ENCODE data around the gene MITD1.
"Not testable (repeated sequence)": the region's sequence is repeated elsewhere in the genome, so short reads cannot be mapped to it uniquely, and the experiment has no call there.

Gene MITD1

DNA sequence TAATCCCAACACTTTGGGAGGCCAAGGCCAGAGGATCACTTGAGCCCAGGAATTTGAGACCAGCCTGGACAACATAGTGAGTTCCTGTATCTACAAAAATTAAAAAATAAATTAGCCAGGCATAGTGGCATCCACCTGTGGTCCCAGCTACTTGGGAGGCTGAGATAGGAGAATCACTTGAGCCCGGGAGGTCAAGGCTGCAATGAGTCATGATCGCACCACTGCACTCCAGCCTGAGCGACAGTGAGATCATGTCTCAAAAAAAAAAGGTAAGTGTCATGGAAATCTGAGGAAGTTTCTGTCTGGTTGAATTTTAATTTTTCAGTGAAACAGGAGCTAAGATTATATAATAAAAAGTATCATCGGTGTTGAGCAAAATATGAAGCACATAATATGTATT lies 41.9 kb downstream of the MITD1 start:
- no peaks in the 10 kb centered on the region for H3K27me3 ChIP-seq (ENCODE audit: control insufficient read depth in 5 of 5, insufficient read depth in 4 of 5, low read length in 5 of 5)
- no peaks in the 10 kb centered on the region for H3K9me3 ChIP-seq (ENCODE audit: control insufficient read depth in 5 of 5, low read length in 5 of 5)
- no peak overlapping the region for H3K9ac ChIP-seq (ENCODE audit: low read length in 5 of 5)
- peaks cover 3 to 20% (median 13%) of the 10 kb centered on the region in 5 donors for H3K4me1 ChIP-seq (ENCODE audit: control insufficient read depth in 5 of 5, insufficient read depth in 5 of 5, low read length in 5 of 5)
- no peaks in the 10 kb centered on the region for H3K36me3 ChIP-seq (ENCODE audit: control insufficient read depth in 5 of 5, insufficient read depth in 5 of 5, low read length in 5 of 5)
- H3K4me3 ChIP-seq (ENCODE audit: low read depth in 1 of 5, low read length in 5 of 5) = no peak overlapping the region
- H3K27ac ChIP-seq (ENCODE audit: low read depth, low read length) = no peak overlapping the region

DNA sequence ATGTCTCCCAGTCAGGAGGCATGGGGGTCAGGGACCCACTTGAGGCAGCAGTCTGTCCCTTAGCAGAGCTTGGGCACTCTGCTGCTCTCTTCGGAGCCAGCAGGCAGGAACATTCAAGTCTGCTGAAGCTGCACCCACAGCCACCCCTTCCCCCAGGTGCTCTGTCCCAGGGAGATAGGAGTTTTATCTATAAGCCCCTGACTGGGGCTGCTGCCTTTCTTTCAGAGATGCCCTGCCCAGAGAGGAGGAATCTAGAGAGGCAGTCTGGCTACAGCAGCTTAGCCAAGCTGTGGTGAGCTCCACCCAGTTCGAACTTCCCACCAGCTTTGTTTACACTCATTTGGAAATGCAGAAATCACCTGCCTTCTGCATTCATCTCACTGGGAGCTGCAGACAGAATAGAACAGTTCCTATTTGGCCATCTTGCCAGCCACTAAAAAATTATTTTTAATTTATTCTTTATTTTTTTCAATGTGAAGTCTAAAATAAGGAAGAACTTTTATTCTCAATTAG lies 45.8 kb downstream of the MITD1 start:
- H3K4me3 ChIP-seq (ENCODE audit: low read depth in 1 of 5, low read length in 5 of 5); H3K4me1 ChIP-seq (ENCODE audit: control insufficient read depth in 5 of 5, insufficient read depth in 5 of 5, low read length in 5 of 5); H3K27me3 ChIP-seq (ENCODE audit: control insufficient read depth in 5 of 5, insufficient read depth in 4 of 5, low read length in 5 of 5); H3K36me3 ChIP-seq (ENCODE audit: control insufficient read depth in 5 of 5, insufficient read depth in 5 of 5, low read length in 5 of 5); H3K9me3 ChIP-seq (ENCODE audit: control insufficient read depth in 5 of 5, low read length in 5 of 5); H3K9ac ChIP-seq (ENCODE audit: low read length in 5 of 5); H3K27ac ChIP-seq (ENCODE audit: low read depth, low read length): not testable (repeated sequence)

DNA sequence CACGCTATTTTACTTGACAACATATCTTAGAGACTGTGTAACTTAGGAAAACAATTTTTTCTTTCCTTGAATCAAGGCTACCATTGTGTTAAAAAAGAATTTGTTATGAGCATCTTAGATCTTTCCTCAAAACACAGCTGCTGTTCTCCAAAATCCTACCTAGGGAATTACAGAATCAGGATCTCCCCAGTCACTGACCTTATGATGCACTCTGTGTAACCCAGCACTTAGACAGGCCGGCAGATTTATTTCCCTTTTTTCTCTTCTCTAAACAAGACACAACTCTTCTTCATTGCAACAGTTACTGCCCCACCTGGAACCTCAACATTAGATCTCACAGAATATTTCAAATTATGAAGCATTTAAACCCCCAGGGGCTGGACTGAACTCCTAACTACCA lies 52.9 kb downstream of the MITD1 start:
- H3K9me3 ChIP-seq (ENCODE audit: control insufficient read depth in 5 of 5, low read length in 5 of 5) = peaks cover 0 to 11% (median 8%) of the 10 kb centered on the region in 5 donors

More for the DNA sequence above, 52.9 kb downstream of the MITD1 start:
- Histone ChIP-seq H3K36me3 (ENCODE audit: control insufficient read depth in 5 of 5, insufficient read depth in 5 of 5, low read length in 5 of 5) (peaks cover 7 to 14% (median 12%) of the 10 kb centered on the region in 5 donors), H3K4me1 (ENCODE audit: control insufficient read depth in 5 of 5, insufficient read depth in 5 of 5, low read length in 5 of 5) (no peaks in the 10 kb centered on the region), H3K27ac (ENCODE audit: low read depth, low read length) (no peak overlapping the region), H3K9ac (ENCODE audit: low read length in 5 of 5) (no peak overlapping the region), H3K27me3 (ENCODE audit: control insufficient read depth in 5 of 5, insufficient read depth in 4 of 5, low read length in 5 of 5) (no peaks in the 10 kb centered on the region), H3K4me3 (ENCODE audit: low read depth in 1 of 5, low read length in 5 of 5) (no peak overlapping the region)
